CD14-positive monocyte (primary cell): Measurements from ENCODE around the gene TMEM120B. TPM values are rescaled to one million over a fixed set of nuclear protein-coding genes. Genes with fewer than 3 reads are reported as not detected.

Experiments used
- DNase-seq, 3 donors: peaks; one replicate each; pipeline ENCODE4 v3.0.0-alpha.2; 2011 to 2022
- H2AFZ ChIP-seq: 2 replicates; pipeline ENCODE4 v1.6.0; 2012; ENCODE audit warnings: mild to moderate bottlenecking, low read depth, low read length, inconsistent platforms; ENCODE audit not compliant: insufficient read depth, poor library complexity, severe bottlenecking
- H3K27ac ChIP-seq, 2 donors: 1 replicate in 1 of 2; 2 replicates in 1 of 2; pipeline ENCODE4 v1.5.1; 2012 to 2013; ENCODE audit warnings: low read length in 2 of 2, control low read depth in 1 of 2, inconsistent platforms in 1 of 2, low read depth in 1 of 2, mild to moderate bottlenecking in 1 of 2
- H3K27me3 ChIP-seq, 2 donors: one replicate each; pipeline versions ENCODE4 v1.6.0 to v1.6.1; 2011 to 2013; ENCODE audit warnings: low read length in 2 of 2; ENCODE audit not compliant: control insufficient read depth in 2 of 2, insufficient read depth in 2 of 2
- H3K36me3 ChIP-seq, 2 donors: replicated peaks in 1 of 2; 1 replicate in 1 of 2; 2 replicates in 1 of 2; pipeline versions ENCODE4 v1.5.1 to v1.6.1; 2012 to 2013; ENCODE audit warnings: low read length in 2 of 2, control low read depth in 1 of 2, inconsistent platforms in 1 of 2, mild to moderate bottlenecking in 1 of 2; ENCODE audit not compliant: insufficient read depth in 2 of 2, control insufficient read depth in 1 of 2
- H3K4me1 ChIP-seq, 2 donors: 1 replicate in 1 of 2; 2 replicates in 1 of 2; pipeline versions ENCODE4 v1.5.1 to v1.6.1; 2012 to 2013; ENCODE audit warnings: low read length in 2 of 2, control low read depth in 1 of 2, inconsistent platforms in 1 of 2, mild to moderate bottlenecking in 1 of 2, moderate library complexity in 1 of 2; ENCODE audit not compliant: insufficient read depth in 2 of 2, control insufficient read depth in 1 of 2
- H3K4me2 ChIP-seq: replicated peaks from 2 replicates; pipeline ENCODE3; 2012; ENCODE audit warnings: low read length, moderate library complexity, mild to moderate bottlenecking; ENCODE audit not compliant: poor library complexity, severe bottlenecking; ENCODE audit errors: extremely low read depth
- H3K4me3 ChIP-seq, 3 experiments: fragments of 200-600 bp in 1 of 3; sonication (generic) in 1 of 3; replicated peaks in 1 of 3; 1 replicate in 2 of 3; 2 replicates in 1 of 3; pipeline ENCODE4 v1.5.1; 2011 to 2013; ENCODE audit warnings: low read length in 3 of 3, mild to moderate bottlenecking in 3 of 3, control low read depth in 2 of 3, low read depth in 2 of 3, inconsistent platforms in 1 of 3, moderate library complexity in 1 of 3
- H3K79me2 ChIP-seq: 2 replicates; pipeline ENCODE4 v1.6.0; 2012; ENCODE audit warnings: mild to moderate bottlenecking, control low read depth, inconsistent platforms, low read length, moderate library complexity; ENCODE audit not compliant: insufficient read depth
- H3K9ac ChIP-seq: 2 replicates; pipeline ENCODE4 v1.6.0; 2017; ENCODE audit warnings: low read length, mild to moderate bottlenecking; ENCODE audit not compliant: insufficient read depth, poor library complexity, severe bottlenecking
- H3K9me3 ChIP-seq, 2 donors: replicated peaks in 1 of 2; 1 replicate in 1 of 2; 2 replicates in 1 of 2; pipeline versions ENCODE4 v1.5.1 to v1.6.1; 2012 to 2013; ENCODE audit warnings: low read length in 2 of 2, control low read depth in 1 of 2; ENCODE audit not compliant: control insufficient read depth in 1 of 2, insufficient read depth in 1 of 2
- H4K20me1 ChIP-seq: 2 replicates; pipeline ENCODE4 v1.6.0; 2012; ENCODE audit warnings: mild to moderate bottlenecking, low read length, control low read depth, moderate library complexity; ENCODE audit not compliant: insufficient read depth
- H3K27ac Mint-ChIP-seq, 7 donors: one replicate each; pipeline ENCODE4 v1.8.0; 2020; ENCODE audit warnings: mild to moderate bottlenecking in 7 of 7, mixed read lengths in 7 of 7, moderate library complexity in 6 of 7, inconsistent platforms in 2 of 7
- H3K27me3 Mint-ChIP-seq, 3 donors: one replicate each; pipeline ENCODE4 v1.8.0; 2021 to 2022; ENCODE audit warnings: low read depth in 3 of 3, mild to moderate bottlenecking in 3 of 3, mixed read lengths in 3 of 3, moderate library complexity in 3 of 3, inconsistent platforms in 1 of 3
- H3K36me3 Mint-ChIP-seq, 2 donors: one replicate each; pipeline ENCODE4 v1.8.0; 2020; ENCODE audit warnings: mixed read lengths in 2 of 2, inconsistent platforms in 1 of 2, mild to moderate bottlenecking in 1 of 2
- H3K4me1 Mint-ChIP-seq: one replicate; pipeline ENCODE4 v1.8.0; 2020; ENCODE audit warnings: mild to moderate bottlenecking, mixed read lengths
- H3K4me3 Mint-ChIP-seq, 2 donors: one replicate each; pipeline ENCODE4 v1.8.0; 2020; ENCODE audit warnings: mild to moderate bottlenecking in 2 of 2, mixed read lengths in 2 of 2, moderate library complexity in 1 of 2
- H3K9me3 Mint-ChIP-seq, 7 donors: one replicate each; pipeline ENCODE4 v1.8.0; 2020 to 2022; ENCODE audit warnings: mixed read lengths in 7 of 7, mild to moderate bottlenecking in 6 of 7, moderate library complexity in 6 of 7, inconsistent platforms in 2 of 7
- WGBS: methylation state at CpG from one replicate; pipeline ENCODE4 v1.1.5; 2013; ENCODE audit warnings: missing lambda C conversion rate; ENCODE audit not compliant: insufficient coverage; 5-methylcytosine and 5-hydroxymethylcytosine counted together
- intact Hi-C, 2 donors: fragments of 100-400 bp; cut with micrococcal nuclease; formaldehyde crosslinking; loops; one replicate each; pipeline versions ENCODE4 v1.15.0 to v1.15.1; 2023
- polyA plus RNA-seq, 3 donors: library from polyadenylated mRNA; depleted of rRNA in 1 of 3; unstranded in 2 of 3; stranded (reverse) in 1 of 3; fragments of 300-500 nt in 2 of 3; fragments of >200 nt in 1 of 3; fragmentation: Illumina TruSeq in 2 of 3; gene quantifications; 1 replicate in 2 of 3; 2 replicates in 1 of 3; pipeline ENCODE4 v1.2.3, GENCODE V29; 2012 to 2021
- TF ChIP-seq, protein P1 (sequence below): fragments of 200-600 bp; IDR thresholded peaks from one replicate; pipeline ENCODE4 v1.8.0; 2022; ENCODE audit warnings: antibody characterized with exemption, mild to moderate bottlenecking

Gene TMEM120B
- polyA plus RNA-seq, 3 donors = 0.65 to 2.4 (median 1.1) TPM

DNA sequence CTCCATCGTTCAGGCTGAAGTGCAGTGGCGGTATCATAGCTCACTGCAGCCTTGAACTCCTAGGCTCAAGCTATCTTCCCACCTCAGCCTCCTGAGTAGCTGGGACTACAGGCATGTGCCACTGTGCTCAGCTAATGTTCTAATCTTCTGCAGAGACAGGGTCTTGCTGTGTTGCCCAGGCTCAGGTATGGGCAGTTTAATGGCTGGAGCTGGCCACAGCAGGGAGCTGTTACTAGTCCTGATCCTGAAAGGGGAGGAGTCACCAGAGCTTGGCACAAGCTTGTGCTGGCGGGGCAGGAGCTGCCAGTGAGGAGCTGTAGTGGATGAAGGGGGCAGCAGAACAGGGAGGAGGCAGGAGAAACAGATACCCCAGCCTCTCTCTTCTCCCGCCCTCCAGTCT is 10.6 kb downstream of the TMEM120B start:
- H3K27ac ChIP-seq = no peak overlapping the region
- no peak overlapping the region for H3K4me3 ChIP-seq
- H3K4me1 Mint-ChIP-seq = no peaks in the 10 kb centered on the region
- peak overlapping the region in 1 of 7 donors; percentile 40 for H3K27ac Mint-ChIP-seq
- WGBS = 100% methylated on average over 2 of the region's 4 CpGs
- no peaks in the 10 kb centered on the region for H4K20me1 ChIP-seq
- peaks cover 0 to 3% (median 0%) of the 10 kb centered on the region in 7 donors for H3K9me3 Mint-ChIP-seq
- H3K79me2 ChIP-seq = no peaks in the 10 kb centered on the region
- intact Hi-C loops = no loop called here
- H3K36me3 Mint-ChIP-seq = no peaks in the 10 kb centered on the region
- no peak overlapping the region for H2AFZ ChIP-seq
- H3K9ac ChIP-seq = no peak overlapping the region
- no peak overlapping the region for H3K4me3 Mint-ChIP-seq
- H3K4me2 ChIP-seq = no peak overlapping the region
- no peaks in the 10 kb centered on the region for H3K27me3 ChIP-seq
- no peak for DNase-seq
- H3K27me3 Mint-ChIP-seq = no peaks in the 10 kb centered on the region
- H3K9me3 ChIP-seq = no peaks in the 10 kb centered on the region
- TF ChIP-seq, protein P1, sequence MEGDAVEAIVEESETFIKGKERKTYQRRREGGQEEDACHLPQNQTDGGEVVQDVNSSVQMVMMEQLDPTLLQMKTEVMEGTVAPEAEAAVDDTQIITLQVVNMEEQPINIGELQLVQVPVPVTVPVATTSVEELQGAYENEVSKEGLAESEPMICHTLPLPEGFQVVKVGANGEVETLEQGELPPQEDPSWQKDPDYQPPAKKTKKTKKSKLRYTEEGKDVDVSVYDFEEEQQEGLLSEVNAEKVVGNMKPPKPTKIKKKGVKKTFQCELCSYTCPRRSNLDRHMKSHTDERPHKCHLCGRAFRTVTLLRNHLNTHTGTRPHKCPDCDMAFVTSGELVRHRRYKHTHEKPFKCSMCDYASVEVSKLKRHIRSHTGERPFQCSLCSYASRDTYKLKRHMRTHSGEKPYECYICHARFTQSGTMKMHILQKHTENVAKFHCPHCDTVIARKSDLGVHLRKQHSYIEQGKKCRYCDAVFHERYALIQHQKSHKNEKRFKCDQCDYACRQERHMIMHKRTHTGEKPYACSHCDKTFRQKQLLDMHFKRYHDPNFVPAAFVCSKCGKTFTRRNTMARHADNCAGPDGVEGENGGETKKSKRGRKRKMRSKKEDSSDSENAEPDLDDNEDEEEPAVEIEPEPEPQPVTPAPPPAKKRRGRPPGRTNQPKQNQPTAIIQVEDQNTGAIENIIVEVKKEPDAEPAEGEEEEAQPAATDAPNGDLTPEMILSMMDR = no peak
- no peaks in the 10 kb centered on the region for H3K4me1 ChIP-seq
- no peaks in the 10 kb centered on the region for H3K36me3 ChIP-seq

DNA sequence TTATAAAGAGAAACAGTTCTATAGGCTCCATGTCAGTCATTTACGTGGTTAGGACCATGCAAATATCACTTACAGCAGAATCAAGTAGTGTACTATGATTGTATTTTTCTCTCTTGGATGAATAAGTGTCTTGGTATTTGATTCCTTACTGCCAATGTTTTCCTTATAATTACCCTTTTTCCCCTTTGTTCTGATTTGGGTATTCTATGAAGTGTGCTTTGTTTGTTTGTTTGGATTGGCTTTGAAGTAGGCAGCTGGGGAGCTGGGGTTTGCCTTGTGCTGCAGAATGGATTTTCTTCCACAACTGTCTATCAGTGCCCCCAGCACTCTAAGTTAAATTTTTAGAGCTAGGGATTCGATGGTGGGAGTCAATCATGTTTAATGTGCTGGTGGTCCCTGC is 12.4 kb downstream of the TMEM120B start:
- Mint-ChIP-seq H3K36me3 (no peaks in the 10 kb centered on the region), H3K27ac (peak overlapping the region in 1 of 7 donors; percentile 1), H3K4me3 (no peak overlapping the region), H3K4me1 (no peaks in the 10 kb centered on the region), H3K27me3 (no peaks in the 10 kb centered on the region), H3K9me3 (no peaks in the 10 kb centered on the region)
- Histone ChIP-seq H3K27ac (no peak overlapping the region), H3K79me2 (no peaks in the 10 kb centered on the region), H3K9me3 (no peaks in the 10 kb centered on the region), H3K4me1 (no peaks in the 10 kb centered on the region), H4K20me1 (no peaks in the 10 kb centered on the region), H3K27me3 (no peaks in the 10 kb centered on the region), H2AFZ (no peak overlapping the region), H3K4me3 (no peak overlapping the region), H3K4me2 (no peak overlapping the region), H3K9ac (no peak overlapping the region), H3K36me3 (no peaks in the 10 kb centered on the region)
- intact Hi-C loops = no loop called here
- TF ChIP-seq, protein P1 = no peak
- WGBS = no CpG with 5 or more reads among the region's 2 CpGs
- DNase-seq = no peak
